Lower leg skin (tissue), 3 donors: ENCODE data around the gene SNRPA.

Experiments used
- POLR2A ChIP-seq, 2 donors: fragments of 450-650 bp; IDR thresholded peaks; one replicate each; pipeline ENCODE4 v1.6.1; 2016 to 2017; ENCODE audit warnings: antibody characterized with exemption in 2 of 2, mild to moderate bottlenecking in 1 of 2, moderate library complexity in 1 of 2
- TF ChIP-seq, protein P1 (sequence below), 3 donors: fragments of 450-650 bp; IDR thresholded peaks; one replicate each; pipeline ENCODE4 v1.5.1; 2016; ENCODE audit warnings: antibody characterized with exemption in 3 of 3, mild to moderate bottlenecking in 3 of 3, moderate library complexity in 2 of 3

DNA sequence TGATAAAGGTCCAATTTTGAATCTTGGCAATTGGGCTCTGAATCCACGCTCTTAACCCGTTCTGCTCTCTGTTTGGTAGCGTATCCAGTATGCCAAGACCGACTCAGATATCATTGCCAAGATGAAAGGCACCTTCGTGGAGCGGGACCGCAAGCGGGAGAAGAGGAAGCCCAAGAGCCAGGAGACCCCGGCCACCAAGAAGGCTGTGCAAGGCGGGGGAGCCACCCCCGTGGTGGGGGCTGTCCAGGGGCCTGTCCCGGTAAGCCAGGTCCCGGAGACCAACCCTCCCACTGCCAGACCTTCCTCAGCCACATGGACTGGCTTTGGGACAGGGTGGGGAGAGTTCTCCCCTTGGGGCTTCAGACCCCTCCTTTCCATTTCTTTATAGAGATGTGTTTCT lies 8.3 kb downstream of the SNRPA start:
- TF ChIP-seq, protein P1, sequence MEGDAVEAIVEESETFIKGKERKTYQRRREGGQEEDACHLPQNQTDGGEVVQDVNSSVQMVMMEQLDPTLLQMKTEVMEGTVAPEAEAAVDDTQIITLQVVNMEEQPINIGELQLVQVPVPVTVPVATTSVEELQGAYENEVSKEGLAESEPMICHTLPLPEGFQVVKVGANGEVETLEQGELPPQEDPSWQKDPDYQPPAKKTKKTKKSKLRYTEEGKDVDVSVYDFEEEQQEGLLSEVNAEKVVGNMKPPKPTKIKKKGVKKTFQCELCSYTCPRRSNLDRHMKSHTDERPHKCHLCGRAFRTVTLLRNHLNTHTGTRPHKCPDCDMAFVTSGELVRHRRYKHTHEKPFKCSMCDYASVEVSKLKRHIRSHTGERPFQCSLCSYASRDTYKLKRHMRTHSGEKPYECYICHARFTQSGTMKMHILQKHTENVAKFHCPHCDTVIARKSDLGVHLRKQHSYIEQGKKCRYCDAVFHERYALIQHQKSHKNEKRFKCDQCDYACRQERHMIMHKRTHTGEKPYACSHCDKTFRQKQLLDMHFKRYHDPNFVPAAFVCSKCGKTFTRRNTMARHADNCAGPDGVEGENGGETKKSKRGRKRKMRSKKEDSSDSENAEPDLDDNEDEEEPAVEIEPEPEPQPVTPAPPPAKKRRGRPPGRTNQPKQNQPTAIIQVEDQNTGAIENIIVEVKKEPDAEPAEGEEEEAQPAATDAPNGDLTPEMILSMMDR (IDR thresholded peaks at IDR 0.05) = no peak
- TF ChIP-seq POLR2A (IDR thresholded peaks at IDR 0.05) = no peak
